GM12874 (cell line): ENCODE data around the gene PEX5.

ENCODE experiments used
- TF ChIP-seq, protein P1 (sequence below): IDR thresholded peaks from 2 replicates; pipeline ENCODE4 v1.5.1; 2011; ENCODE audit warnings: low read depth, mild to moderate bottlenecking, control low read depth, low read length, moderate library complexity; ENCODE audit not compliant: insufficient read depth

The PEX5 gene

DNA sequence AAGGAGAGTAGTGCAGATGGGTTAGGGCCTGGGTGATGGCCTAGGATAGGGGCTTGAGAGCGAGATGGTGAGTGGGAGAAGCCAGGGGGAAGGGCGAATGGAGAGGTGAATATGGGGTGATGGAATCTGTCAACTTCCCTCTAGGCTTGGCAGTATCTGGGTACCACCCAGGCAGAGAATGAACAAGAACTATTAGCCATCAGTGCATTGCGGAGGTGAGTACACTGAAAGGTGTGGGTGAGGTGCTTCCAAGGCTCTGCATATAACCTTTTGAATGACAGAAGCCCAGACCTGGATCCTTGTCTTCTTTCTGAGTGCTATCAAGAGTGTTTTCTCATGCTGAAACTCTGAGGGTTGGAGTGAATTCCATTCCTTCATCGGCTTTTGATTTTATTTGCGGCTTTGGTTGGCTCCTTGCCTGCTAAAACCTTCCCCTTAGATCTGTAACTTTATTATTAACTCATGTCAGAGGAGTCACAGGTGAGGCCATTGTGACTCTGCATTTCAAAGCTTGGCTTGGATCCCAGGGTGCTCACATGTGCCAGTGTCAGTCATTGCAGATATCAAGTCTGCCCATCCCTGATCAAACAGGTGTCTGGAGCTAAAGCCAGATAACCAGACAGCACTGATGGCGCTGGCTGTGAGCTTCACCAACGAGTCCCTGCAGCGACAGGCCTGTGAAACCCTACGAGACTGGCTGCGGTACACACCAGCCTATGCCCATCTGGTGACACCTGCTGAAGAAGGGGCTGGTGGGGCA is 18.6 kb downstream of the PEX5 start:
- TF ChIP-seq, protein P1, sequence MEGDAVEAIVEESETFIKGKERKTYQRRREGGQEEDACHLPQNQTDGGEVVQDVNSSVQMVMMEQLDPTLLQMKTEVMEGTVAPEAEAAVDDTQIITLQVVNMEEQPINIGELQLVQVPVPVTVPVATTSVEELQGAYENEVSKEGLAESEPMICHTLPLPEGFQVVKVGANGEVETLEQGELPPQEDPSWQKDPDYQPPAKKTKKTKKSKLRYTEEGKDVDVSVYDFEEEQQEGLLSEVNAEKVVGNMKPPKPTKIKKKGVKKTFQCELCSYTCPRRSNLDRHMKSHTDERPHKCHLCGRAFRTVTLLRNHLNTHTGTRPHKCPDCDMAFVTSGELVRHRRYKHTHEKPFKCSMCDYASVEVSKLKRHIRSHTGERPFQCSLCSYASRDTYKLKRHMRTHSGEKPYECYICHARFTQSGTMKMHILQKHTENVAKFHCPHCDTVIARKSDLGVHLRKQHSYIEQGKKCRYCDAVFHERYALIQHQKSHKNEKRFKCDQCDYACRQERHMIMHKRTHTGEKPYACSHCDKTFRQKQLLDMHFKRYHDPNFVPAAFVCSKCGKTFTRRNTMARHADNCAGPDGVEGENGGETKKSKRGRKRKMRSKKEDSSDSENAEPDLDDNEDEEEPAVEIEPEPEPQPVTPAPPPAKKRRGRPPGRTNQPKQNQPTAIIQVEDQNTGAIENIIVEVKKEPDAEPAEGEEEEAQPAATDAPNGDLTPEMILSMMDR: no peak

DNA sequence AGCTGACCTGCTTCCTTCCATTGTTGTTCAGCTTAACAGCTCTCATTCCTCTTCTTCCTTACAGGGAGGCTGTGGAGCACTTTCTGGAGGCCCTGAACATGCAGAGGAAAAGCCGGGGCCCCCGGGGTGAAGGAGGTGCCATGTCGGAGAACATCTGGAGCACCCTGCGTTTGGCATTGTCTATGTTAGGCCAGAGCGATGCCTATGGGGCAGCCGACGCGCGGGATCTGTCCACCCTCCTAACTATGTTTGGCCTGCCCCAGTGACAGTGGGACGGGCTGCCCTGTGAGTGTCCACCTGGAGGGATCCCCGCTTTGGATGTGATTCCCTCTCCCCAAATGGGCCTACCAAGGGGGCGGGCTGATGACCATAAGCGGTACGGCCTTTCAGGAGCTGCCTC is 20.5 kb downstream of the PEX5 start:
- TF ChIP-seq, protein P1: no peak

DNA sequence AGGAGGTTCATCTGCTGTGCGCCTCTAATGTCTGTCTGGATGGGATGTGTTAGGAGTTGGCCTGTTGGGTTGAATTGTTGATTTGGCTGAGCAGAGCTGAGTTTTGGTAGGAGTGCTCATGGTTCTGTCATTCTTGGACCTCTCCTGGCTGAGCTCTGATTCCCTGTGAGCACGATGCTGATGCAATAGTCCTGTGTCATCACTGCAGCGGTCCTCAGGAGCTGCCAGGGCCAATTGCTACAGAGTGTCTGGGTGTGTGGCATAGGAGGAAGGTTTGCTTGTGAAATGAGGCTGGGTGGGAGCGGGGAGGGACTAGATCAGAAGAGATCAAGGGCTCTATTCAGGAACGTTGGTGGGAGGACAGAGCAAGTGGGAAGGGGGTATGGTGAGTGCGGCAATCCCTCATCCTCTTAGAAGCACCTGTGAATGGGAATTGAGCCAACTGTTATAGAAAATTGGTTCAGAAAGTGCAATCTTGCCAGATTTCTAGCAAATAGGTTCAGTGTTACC is 21.2 kb downstream of the PEX5 start:
- TF ChIP-seq, protein P1: no peak

DNA sequence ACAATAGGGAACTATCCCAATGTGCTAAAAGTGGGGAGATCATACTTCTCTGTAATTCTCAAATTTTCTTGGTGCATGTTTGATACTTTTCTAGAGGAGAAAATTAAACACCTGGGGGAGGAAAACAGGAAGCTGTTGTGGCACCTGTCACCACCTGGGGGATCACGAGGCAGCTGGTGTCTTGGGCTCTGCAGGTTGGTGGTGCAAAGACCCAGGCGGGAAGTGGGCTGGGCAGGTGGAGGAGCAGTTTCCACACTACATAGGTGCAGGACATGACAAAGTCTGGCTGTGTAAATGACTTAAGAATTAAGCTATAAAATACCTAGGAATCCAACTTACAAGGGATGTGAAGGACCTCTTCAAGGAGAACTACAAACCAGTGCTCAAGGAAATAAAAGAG is 23.2 kb downstream of the PEX5 start:
- TF ChIP-seq, protein P1: no peak

DNA sequence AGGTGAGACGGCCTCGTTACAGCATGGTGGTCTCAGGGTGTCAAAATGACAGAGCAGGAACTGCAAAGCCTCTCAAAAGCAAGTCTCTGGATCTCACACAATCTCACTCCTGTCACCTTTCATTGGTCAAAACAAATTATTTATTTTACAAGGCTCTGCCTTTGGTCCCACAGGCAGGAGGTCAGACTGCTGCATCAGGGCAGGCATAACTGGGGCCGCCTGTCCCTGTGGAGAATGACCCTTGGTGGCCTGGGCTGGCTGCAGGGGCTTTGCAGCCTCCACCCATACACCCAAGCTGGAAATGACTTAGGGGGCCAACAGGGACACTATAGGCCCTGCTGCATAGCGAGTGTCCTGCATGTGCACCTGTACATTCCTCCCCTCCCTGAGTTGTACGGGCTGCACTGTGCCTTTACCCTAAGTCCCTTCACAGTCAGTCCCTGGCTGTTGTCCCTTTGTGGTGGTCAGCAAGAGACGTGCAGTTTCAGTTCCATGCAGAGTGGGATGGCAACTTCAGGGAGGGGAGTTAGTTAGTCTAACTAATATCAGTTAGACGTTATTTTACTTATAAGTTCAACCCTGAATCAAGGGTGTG is 28.1 kb downstream of the PEX5 start:
- TF ChIP-seq, protein P1: no peak

DNA sequence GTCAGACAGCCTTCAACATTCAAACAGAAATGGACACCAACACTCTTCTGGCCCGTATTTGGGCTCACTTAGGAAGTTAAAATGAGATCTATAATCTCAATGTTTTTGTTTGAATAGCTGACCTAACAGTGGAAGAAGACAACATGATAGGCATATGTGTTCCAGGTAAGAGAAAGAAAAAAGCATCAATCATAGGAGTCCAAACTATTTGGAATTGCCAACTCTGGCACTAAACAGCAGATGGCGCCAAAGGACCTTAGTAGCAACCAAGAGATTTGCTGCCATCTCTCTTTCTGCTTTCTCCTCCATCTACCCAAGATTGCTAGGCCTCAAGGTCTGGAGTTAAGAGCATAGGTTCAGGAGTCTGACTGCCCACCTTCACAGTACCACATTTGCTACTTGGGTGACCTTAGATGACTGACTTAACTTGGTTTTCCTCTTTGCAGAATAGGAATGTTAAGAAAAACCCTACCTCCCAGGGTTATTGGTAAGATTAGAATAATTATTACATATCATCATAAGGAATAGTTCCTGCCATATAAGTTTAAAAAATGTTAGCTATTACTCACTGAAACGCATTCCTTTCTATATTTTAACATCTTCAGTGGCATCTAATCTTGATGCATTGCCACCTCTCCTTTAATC is 30.2 kb downstream of the PEX5 start:
- TF ChIP-seq, protein P1: peak; percentile 71

DNA sequence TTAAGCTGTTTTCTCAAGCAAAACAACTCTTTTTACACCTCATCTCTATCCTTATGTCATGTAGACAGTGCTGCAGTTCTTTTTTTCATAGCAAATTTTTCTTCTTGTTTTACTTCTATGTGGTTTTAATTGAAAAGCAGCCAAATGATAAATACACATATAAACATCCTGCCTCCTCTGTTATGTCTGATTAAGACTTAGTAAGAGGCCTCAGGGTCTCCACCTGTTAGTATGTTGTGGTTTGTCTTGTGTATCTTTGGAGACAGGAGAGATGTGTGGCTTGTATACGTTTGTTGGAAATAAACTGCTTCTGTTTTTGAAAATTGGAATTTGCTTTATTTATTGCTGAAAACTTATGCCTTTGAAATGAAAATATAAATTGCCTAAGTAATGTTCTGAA is 32.0 kb downstream of the PEX5 start:
- TF ChIP-seq, protein P1: no peak
